H7 (cell line): ENCODE measurements around the gene ALDH1L1. TPM values are rescaled to one million over a fixed set of nuclear protein-coding genes. Genes with fewer than 3 reads are reported as not detected.
A peak's percentile ranks its signal among the peaks of the same experiment; 100 is the strongest.

ENCODE experiments used
- DNase-seq: peaks from one replicate; pipeline ENCODE4 v3.0.0; 2012
- H3K27me3 ChIP-seq: 2 replicates; pipeline ENCODE4 v1.6.0; 2011; ENCODE audit warnings: mild to moderate bottlenecking, low read length; ENCODE audit not compliant: control insufficient read depth, insufficient read depth
- H3K36me3 ChIP-seq: replicated peaks from 2 replicates; pipeline ENCODE4 v1.5.1; 2011; ENCODE audit warnings: low read length; ENCODE audit not compliant: control insufficient read depth, insufficient read depth
- H3K4me3 ChIP-seq: 2 replicates; pipeline ENCODE4 v1.5.1; 2011; ENCODE audit warnings: low read depth, mild to moderate bottlenecking, control low read depth, low read length, moderate library complexity; ENCODE audit not compliant: insufficient read depth
- total RNA-seq: library from RNA; depleted of rRNA; stranded (reverse); fragments of >200 nt; shearing (Covaris generic); gene quantifications from 2 replicates; pipeline ENCODE4 v1.2.3, GENCODE V29; 2014

ALDH1L1 gene
- total RNA-seq, 1 experiment from 2014 or later = 0.28 TPM

- Histone ChIP-seq H3K27me3 (no peaks in the 10 kb centered on the region), H3K36me3 (no peaks in the 10 kb centered on the region), H3K4me3 (no peak overlapping the region)
- no peak for DNase-seq
Measured at GRCh38 chr3:126153695-126154360, 26.6 kb downstream of the ALDH1L1 start.

- Histone ChIP-seq H3K36me3 (no peaks in the 10 kb centered on the region), H3K4me3 (no peak overlapping the region), H3K27me3 (no peaks in the 10 kb centered on the region)
- no peak for DNase-seq
Measured at GRCh38 chr3:126152901-126153694, 27.3 kb downstream of the ALDH1L1 start.

- no peaks in the 10 kb centered on the region for H3K27me3 ChIP-seq
- no peak overlapping the region for H3K4me3 ChIP-seq
- no peak for DNase-seq
- H3K36me3 ChIP-seq = no peaks in the 10 kb centered on the region
Measured at GRCh38 chr3:126152458-126152857, 27.9 kb downstream of the ALDH1L1 start.

GRCh38 chr3:126151562-126152302 is 28.7 kb downstream of the ALDH1L1 start:
- Histone ChIP-seq H3K36me3 (no peaks in the 10 kb centered on the region), H3K27me3 (no peaks in the 10 kb centered on the region), H3K4me3 (no peak overlapping the region)
- peak; percentile 9 for DNase-seq

GRCh38 chr3:126149960-126150515 is 30.3 kb downstream of the ALDH1L1 start:
- Histone ChIP-seq H3K27me3 (no peaks in the 10 kb centered on the region), H3K4me3 (no peak overlapping the region), H3K36me3 (no peaks in the 10 kb centered on the region)
- DNase-seq = no peak

- no peak for DNase-seq
- Histone ChIP-seq H3K4me3 (no peak overlapping the region), H3K36me3 (no peaks in the 10 kb centered on the region), H3K27me3 (no peaks in the 10 kb centered on the region)
Measured at GRCh38 chr3:126149256-126149902, 31.0 kb downstream of the ALDH1L1 start.

- no peak overlapping the region for H3K4me3 ChIP-seq
- no peaks in the 10 kb centered on the region for H3K36me3 ChIP-seq
- peak; percentile 7 for DNase-seq
- no peaks in the 10 kb centered on the region for H3K27me3 ChIP-seq
Measured at GRCh38 chr3:126147932-126148683, 32.3 kb downstream of the ALDH1L1 start.

- no peak for DNase-seq
- H3K27me3 ChIP-seq = no peaks in the 10 kb centered on the region
- no peaks in the 10 kb centered on the region for H3K36me3 ChIP-seq
- no peak overlapping the region for H3K4me3 ChIP-seq
Measured at GRCh38 chr3:126147147-126147931, 33.0 kb downstream of the ALDH1L1 start.

- Histone ChIP-seq H3K4me3 (no peak overlapping the region), H3K27me3 (no peaks in the 10 kb centered on the region), H3K36me3 (no peaks in the 10 kb centered on the region)
- peak; percentile 8 for DNase-seq
Measured at GRCh38 chr3:126146525-126147146, 33.8 kb downstream of the ALDH1L1 start.

- Histone ChIP-seq H3K27me3 (no peaks in the 10 kb centered on the region), H3K4me3 (no peak overlapping the region), H3K36me3 (no peaks in the 10 kb centered on the region)
- peak; percentile 8 for DNase-seq
Measured at GRCh38 chr3:126146034-126146433, 34.4 kb downstream of the ALDH1L1 start.

- DNase-seq = peak; percentile 50
- no peak overlapping the region for H3K4me3 ChIP-seq
- H3K36me3 ChIP-seq = no peaks in the 10 kb centered on the region
- no peaks in the 10 kb centered on the region for H3K27me3 ChIP-seq
Measured at GRCh38 chr3:126142652-126143051, 37.7 kb downstream of the ALDH1L1 start.

GRCh38 chr3:126137490-126138130 is 42.8 kb downstream of the ALDH1L1 start:
- Histone ChIP-seq H3K4me3 (no peak overlapping the region), H3K27me3 (no peaks in the 10 kb centered on the region), H3K36me3 (no peaks in the 10 kb centered on the region)
- DNase-seq = no peak
